Measurements from ENCODE around the gene SLC36A4. TPM values are rescaled to one million over a fixed set of nuclear protein-coding genes. Genes with fewer than 3 reads are reported as not detected.

The SLC36A4 gene
- 5.5 and 9.0 TPM in 2 replicates for total RNA-seq

DNA sequence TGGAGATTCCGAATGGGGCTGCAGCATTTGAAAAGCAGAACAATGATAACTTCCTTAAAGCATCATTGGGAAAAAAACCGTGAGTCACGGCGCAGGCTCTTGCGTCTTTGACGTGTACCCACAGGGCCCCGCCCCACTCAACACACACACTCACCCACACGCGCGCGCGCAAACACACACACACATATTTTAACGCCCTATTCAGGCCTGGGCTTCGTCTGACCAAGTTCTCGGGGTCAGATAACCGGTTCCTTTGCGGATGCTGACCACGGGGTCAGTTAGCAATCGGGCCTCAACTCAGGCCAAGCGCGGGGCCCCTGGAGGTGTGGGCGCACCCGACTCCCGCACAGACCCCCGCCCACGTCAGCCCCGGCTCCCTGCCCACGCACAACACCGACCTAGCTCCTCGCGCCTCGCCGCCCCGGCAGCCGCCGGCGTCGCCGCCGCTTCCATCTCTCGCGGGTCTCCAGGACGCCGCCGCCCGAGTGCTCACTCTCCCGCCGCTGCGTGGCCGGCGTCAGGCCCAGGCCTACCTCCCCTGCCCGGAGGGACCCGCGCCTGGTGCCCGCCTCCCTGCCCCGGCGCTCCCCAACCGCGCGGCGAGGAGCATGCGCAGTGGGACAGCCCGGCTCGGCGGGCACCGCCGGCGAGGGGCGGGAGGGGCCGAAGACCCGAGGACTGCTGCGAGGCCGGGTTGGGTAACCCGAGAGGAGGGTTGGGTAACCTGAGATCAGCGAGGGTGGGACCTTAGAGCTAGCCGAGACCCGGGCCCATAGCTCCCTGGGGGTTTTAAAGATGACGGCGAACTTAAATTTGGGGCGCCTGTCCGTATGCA is at the start of gene SLC36A4:
Gene SLC36A4, minus strand, starts transcription at position 612 of the 835 bp plus-strand sequence. Its CDS starts 159 bp downstream, at position 453.

Other genes with a start within 250 kb of the SLC36A4 start
- not detected in 2 replicates for gene MTNR1B, start 228.3 kb downstream of the SLC36A4 start, total RNA-seq
- 0.16 TPM in 1 of 2 replicates, not detected in the other for gene DEUP1, start 132.8 kb upstream of the SLC36A4 start, total RNA-seq